Measurements from ENCODE around the gene GNAT1. TPM values are rescaled to one million over a fixed set of nuclear protein-coding genes. Genes with fewer than 3 reads are reported as not detected.

GNAT1 gene
- total and polyA plus RNA-seq, 2 donors (not counting 1 experiment from before 2014, with no cell fraction given), result not detected

- H3K9ac ChIP-seq (ENCODE audit: low read length), result no peak overlapping the region
- 91% methylated on average over 2 of the region's 2 CpGs for WGBS (ENCODE audit: insufficient coverage)
- CTCF ChIA-PET, result no interaction called here
- Mint-ChIP-seq H3K27ac (no peak overlapping the region), H3K4me3 (no peak overlapping the region), H3K4me1 (no peaks in the 10 kb centered on the region), H3K9me3 (ENCODE audit: insufficient read depth) (no peaks in the 10 kb centered on the region), H3K27me3 (peaks cover 8% of the 10 kb centered on the region)
- H3K27ac ChIP-seq (ENCODE audit: low read length in 2 of 2), result no peak overlapping the region
- no peaks in the 10 kb centered on the region for H4K20me1 ChIP-seq (ENCODE audit: control insufficient read depth, insufficient read depth, low read length, poor library complexity, severe bottlenecking)
- no peak overlapping the region for H3K4me2 ChIP-seq (replicated peaks; ENCODE audit: low read depth, low read length, poor library complexity, severe bottlenecking)
- H3K36me3 ChIP-seq (replicated peaks in 1 of 2; ENCODE audit: control extremely low read depth in 1 of 2, control insufficient read depth in 1 of 2, extremely low read depth in 1 of 2, insufficient read depth in 2 of 2, low read length in 1 of 2), result no peaks in the 10 kb centered on the region
- no peak overlapping the region for H3K4me3 ChIP-seq (ENCODE audit: control extremely low read depth in 1 of 5, extremely low read depth in 1 of 5, insufficient read depth in 1 of 5, low read depth in 2 of 5, low read length in 4 of 5)
- TF ChIP-seq EZH2 (IDR thresholded peaks at IDR 0.05; ENCODE audit: borderline replicate concordance, insufficient read depth, low read depth, low read length, poor library complexity, severe bottlenecking) (no peak), CTCF (IDR thresholded peaks at IDR 0.05) (no peak)
- H3K4me1 ChIP-seq (ENCODE audit: control insufficient read depth in 2 of 2, insufficient read depth in 2 of 2, low read length in 2 of 2), result no peaks in the 10 kb centered on the region
- POLR2A ChIA-PET, result no interaction called here
- no peak overlapping the region for H2AFZ ChIP-seq (ENCODE audit: insufficient read depth, low read depth, low read length, poor library complexity, severe bottlenecking)
- DNase-seq (no peak), ATAC-seq (ENCODE audit: low read depth) (no peak)
- H3K9me3 ChIP-seq (ENCODE audit: control extremely low read depth in 1 of 3, control insufficient read depth in 2 of 3, insufficient read depth in 1 of 3, low read length in 2 of 3), result no peaks in the 10 kb centered on the region
- peaks cover 0 to 4% (median 0%) of the 10 kb centered on the region in 4 experiments for H3K27me3 ChIP-seq (replicated peaks in 1 of 4; ENCODE audit: control extremely low read depth in 1 of 4, control insufficient read depth in 3 of 4, insufficient read depth in 4 of 4, low read length in 3 of 4)
- intact Hi-C loops (cut with micrococcal nuclease), result no loop called here
- no peaks in the 10 kb centered on the region for H3K79me2 ChIP-seq (ENCODE audit: control insufficient read depth, insufficient read depth, low read length)
These were observed 44.0 kb upstream of the GNAT1 start for GRCh38 chr3:50147447-50147846.

GRCh38 chr3:50147861-50148260 is 43.5 kb upstream of the GNAT1 start:
- no peak for TF ChIP-seq CTCF (IDR thresholded peaks at IDR 0.05)
- TF ChIP-seq EZH2 (IDR thresholded peaks at IDR 0.05; ENCODE audit: borderline replicate concordance, insufficient read depth, low read depth, low read length, poor library complexity, severe bottlenecking), result no peak
- Histone ChIP-seq H3K36me3 (replicated peaks in 1 of 2; ENCODE audit: control extremely low read depth in 1 of 2, control insufficient read depth in 1 of 2, extremely low read depth in 1 of 2, insufficient read depth in 2 of 2, low read length in 1 of 2) (no peaks in the 10 kb centered on the region), H4K20me1 (ENCODE audit: control insufficient read depth, insufficient read depth, low read length, poor library complexity, severe bottlenecking) (no peaks in the 10 kb centered on the region), H3K4me1 (ENCODE audit: control insufficient read depth in 2 of 2, insufficient read depth in 2 of 2, low read length in 2 of 2) (no peaks in the 10 kb centered on the region), H2AFZ (ENCODE audit: insufficient read depth, low read depth, low read length, poor library complexity, severe bottlenecking) (no peak overlapping the region), H3K4me2 (replicated peaks; ENCODE audit: low read depth, low read length, poor library complexity, severe bottlenecking) (no peak overlapping the region), H3K9me3 (ENCODE audit: control extremely low read depth in 1 of 3, control insufficient read depth in 2 of 3, insufficient read depth in 1 of 3, low read length in 2 of 3) (no peaks in the 10 kb centered on the region), H3K4me3 (ENCODE audit: control extremely low read depth in 1 of 5, extremely low read depth in 1 of 5, insufficient read depth in 1 of 5, low read depth in 2 of 5, low read length in 4 of 5) (no peak overlapping the region), H3K79me2 (ENCODE audit: control insufficient read depth, insufficient read depth, low read length) (no peaks in the 10 kb centered on the region), H3K27me3 (replicated peaks in 1 of 4; ENCODE audit: control extremely low read depth in 1 of 4, control insufficient read depth in 3 of 4, insufficient read depth in 4 of 4, low read length in 3 of 4) (peaks cover 0 to 4% (median 0%) of the 10 kb centered on the region in 4 experiments), H3K9ac (ENCODE audit: low read length) (no peak overlapping the region), H3K27ac (ENCODE audit: low read length in 2 of 2) (no peak overlapping the region)
- no peak for ATAC-seq (ENCODE audit: low read depth)
- Mint-ChIP-seq H3K4me3 (no peak overlapping the region), H3K27me3 (peaks cover 10% of the 10 kb centered on the region), H3K27ac (no peak overlapping the region), H3K9me3 (ENCODE audit: insufficient read depth) (no peaks in the 10 kb centered on the region), H3K4me1 (no peaks in the 10 kb centered on the region)
- 98% methylated on average over 6 of the region's 6 CpGs for WGBS (ENCODE audit: insufficient coverage)
- ChIA-PET POLR2A (no interaction called here), CTCF (no interaction called here)
- DNase-seq, result no peak
- intact Hi-C loops (cut with micrococcal nuclease), result no loop called here
